Endothelial cell of umbilical vein (primary cell): Measurements from ENCODE around the gene LYPD1. TPM values are rescaled to one million over a fixed set of nuclear protein-coding genes. Genes with fewer than 3 reads are reported as not detected.

Experiments
- BruUV-seq: library from RNA; stranded (reverse); fragments of 400-500 nt; replicated peaks from 2 replicates; lab custom pipeline; 2021; lab: Mats Ljungman, UMichigan
- CTCF ChIA-PET: fragments of 300-600, 350-600 bp; sonication (Branson Sonifier 250); formaldehyde crosslinking; loops from one replicate; lab custom pipeline; 2021; ENCODE audit warnings: antibody characterized with exemption, inconsistent platforms; lab: Charles Lee
- POLR2A ChIA-PET: fragments of 300-600, 350-600 bp; sonication (Branson Sonifier 250); formaldehyde crosslinking; loops from one replicate; lab custom pipeline; 2021; ENCODE audit warnings: antibody characterized with exemption, inconsistent platforms; lab: Charles Lee
- DNase-seq: peaks from one replicate; pipeline ENCODE4 v3.0.0-alpha.2; 2011; ENCODE audit warnings: low read depth, low spot score
- FAIRE-seq: peaks from 2 replicates; lab custom pipeline; 2011; peaks lifted over from hg19 to GRCh38; lab: Jason Lieb, UNC
- H2AFZ ChIP-seq: 2 replicates; pipeline ENCODE4 v1.6.0; 2012; ENCODE audit warnings: low read depth, low read length, control low read depth, inconsistent platforms
- H3K27ac ChIP-seq: 2 replicates; pipeline ENCODE4 v1.5.1; 2011; ENCODE audit warnings: low read depth, mild to moderate bottlenecking, control low read depth, low read length, moderate library complexity; ENCODE audit not compliant: insufficient read depth
- H3K27me3 ChIP-seq, 2 experiments: 2 replicates each; pipeline versions ENCODE4 v1.6.0 to v1.6.1; 2011; ENCODE audit warnings: low read length in 2 of 2, mixed read lengths in 1 of 2; ENCODE audit not compliant: control insufficient read depth in 2 of 2, insufficient read depth in 2 of 2
- H3K36me3 ChIP-seq, 2 experiments: 2 replicates in 1 of 2; 3 replicates in 1 of 2; pipeline ENCODE4 v1.5.1; 2011; ENCODE audit warnings: low read length in 2 of 2, mild to moderate bottlenecking in 1 of 2, moderate library complexity in 1 of 2; ENCODE audit not compliant: control insufficient read depth in 2 of 2, insufficient read depth in 2 of 2; ENCODE audit errors: extremely low read depth in 1 of 2
- H3K4me1 ChIP-seq: 3 replicates; pipeline ENCODE4 v1.5.1; 2011; ENCODE audit warnings: mild to moderate bottlenecking, low read length; ENCODE audit not compliant: control insufficient read depth, insufficient read depth; ENCODE audit errors: extremely low read depth
- H3K4me2 ChIP-seq: 2 replicates; pipeline ENCODE4 v1.6.1; 2011; ENCODE audit warnings: low read length, control low read depth, mixed read lengths; ENCODE audit not compliant: insufficient read depth
- H3K4me3 ChIP-seq, 3 experiments: fragments of 200-600 bp in 1 of 3; sonication (generic), shearing (Covaris generic) in 1 of 3; replicated peaks in 1 of 3; 2 replicates each; pipeline ENCODE4 v1.5.1; 2011 to 2016; ENCODE audit warnings: control low read depth in 3 of 3, low read length in 3 of 3, mild to moderate bottlenecking in 2 of 3, inconsistent platforms in 1 of 3, low read depth in 1 of 3, moderate library complexity in 1 of 3; ENCODE audit not compliant: insufficient read depth in 1 of 3
- H3K79me2 ChIP-seq: 2 replicates; pipeline ENCODE4 v1.6.0; 2012; ENCODE audit warnings: low read length, inconsistent platforms; ENCODE audit not compliant: control insufficient read depth, insufficient read depth
- H3K9ac ChIP-seq: replicated peaks from 2 replicates; pipeline ENCODE3; 2011; ENCODE audit warnings: low read length, control low read depth; ENCODE audit not compliant: insufficient read depth; ENCODE audit errors: extremely low read depth
- H3K9me1 ChIP-seq: replicated peaks from 3 replicates; pipeline ENCODE4 v1.6.0; 2011; ENCODE audit warnings: mild to moderate bottlenecking, low read length; ENCODE audit not compliant: control insufficient read depth, insufficient read depth; ENCODE audit errors: extremely low read depth
- H3K9me3 ChIP-seq: replicated peaks from 2 replicates; pipeline ENCODE4 v1.5.1; 2012; ENCODE audit warnings: low read length, inconsistent platforms; ENCODE audit not compliant: control insufficient read depth, insufficient read depth
- H4K20me1 ChIP-seq: replicated peaks from 2 replicates; pipeline ENCODE3; 2011; ENCODE audit warnings: mild to moderate bottlenecking, low read length; ENCODE audit not compliant: control insufficient read depth, insufficient read depth; ENCODE audit errors: extremely low read depth
- FOS ChIP-seq: IDR thresholded peaks from 2 replicates; pipeline ENCODE4 v1.6.1; 2011; ENCODE audit warnings: mild to moderate bottlenecking, low read length, moderate library complexity, borderline replicate concordance; ENCODE audit not compliant: insufficient read depth
- GATA2 ChIP-seq: IDR thresholded peaks from 2 replicates; pipeline ENCODE4 v1.7.0; 2011; ENCODE audit warnings: low read depth, mild to moderate bottlenecking, moderate library complexity, mixed read lengths, low read length; ENCODE audit not compliant: insufficient read length, insufficient read depth
- MAX ChIP-seq: IDR thresholded peaks from 2 replicates; pipeline ENCODE4 v1.6.1; 2011; ENCODE audit not compliant: insufficient read depth, insufficient read length
- MYC ChIP-seq: IDR thresholded peaks from one replicate; pipeline ENCODE4 v1.6.1; 2011; ENCODE audit warnings: mild to moderate bottlenecking, low read depth, low read length
- POLR2AphosphoS5 ChIP-seq: IDR thresholded peaks from 2 replicates; pipeline ENCODE4 v1.6.1; 2012; ENCODE audit warnings: low read depth, mild to moderate bottlenecking, control low read depth, low read length, moderate library complexity; ENCODE audit not compliant: insufficient read depth
- dilution Hi-C: fragments of 300-500 bp; cut with MboI; formaldehyde crosslinking; loops from one replicate; pipeline ENCODE4 v1.15.0; 2019; ENCODE audit warnings: low sequenced_read_pairs; ENCODE audit not compliant: extremely low pct_ligation_motif_present
- intact Hi-C: fragments of 100-400 bp; cut with micrococcal nuclease; formaldehyde crosslinking; loops from one replicate; pipeline ENCODE4 v1.10.0; 2022
- polyA plus RNA-seq, 4 experiments: library from polyadenylated mRNA; depleted of rRNA in 3 of 4; stranded (reverse) in 3 of 4; unstranded in 1 of 4; fragments of >200 nt; gene quantifications; 2 replicates each; pipeline versions ENCODE4 v1.2.1 to v1.2.3, GENCODE V29; 2011 to 2012; ENCODE audit warnings: missing spikeins in 1 of 4
- total RNA-seq: library from RNA; stranded (reverse); gene quantifications from 2 replicates; pipeline ENCODE4 v1.2.3, GENCODE V29; 2021

The LYPD1 gene
- total and polyA plus RNA-seq, 2 donors (not counting 3 experiments of a cell fraction or from before 2014, with no cell fraction given) = 76.6 to 105 TPM

- Histone ChIP-seq H3K4me2 (no peak overlapping the region), H3K27me3 (no peaks in the 10 kb centered on the region), H3K27ac (no peak overlapping the region), H3K9me1 (no peaks in the 10 kb centered on the region), H3K4me1 (peaks cover 17% of the 10 kb centered on the region), H3K9me3 (no peaks in the 10 kb centered on the region), H2AFZ (no peak overlapping the region), H3K79me2 (peaks cover 11% of the 10 kb centered on the region), H3K4me3 (no peak overlapping the region), H3K9ac (no peak overlapping the region), H3K36me3 (peaks cover 0 to 9% of the 10 kb centered on the region in 2 experiments), H4K20me1 (no peaks in the 10 kb centered on the region)
- FAIRE-seq = no peak
- intact Hi-C loops = no loop called here
- no TSS peak for BruUV-seq
- ChIA-PET CTCF (no interaction called here), POLR2A (no interaction called here)
- dilution Hi-C loops = no loop called here
- TF ChIP-seq MAX (no peak), FOS (no peak), POLR2AphosphoS5 (no peak)
- DNase-seq = no peak
Observed at GRCh38 chr2:132665401-132666140, 4.4 kb downstream of the LYPD1 start.

GRCh38 chr2:132664096-132664495 is 5.9 kb downstream of the LYPD1 start:
- ChIA-PET CTCF (interaction anchor here (1.4 kb wide), 1 partner anchor 12 kb away, joined by 5 read pairs; no protein-coding TSS in a partner anchor), POLR2A (no interaction called here)
- intact Hi-C loops = no loop called here
- H3K9me1 ChIP-seq = no peaks in the 10 kb centered on the region
- peaks cover 2% of the 10 kb centered on the region for H3K79me2 ChIP-seq
- no peak overlapping the region for H3K27ac ChIP-seq
- TF ChIP-seq MYC = no peak
- TF ChIP-seq GATA2 = no peak
- TF ChIP-seq MAX = no peak
- no peak overlapping the region for H3K9ac ChIP-seq
- no peaks in the 10 kb centered on the region for H4K20me1 ChIP-seq
- no peak overlapping the region for H3K4me2 ChIP-seq
- H3K27me3 ChIP-seq = no peaks in the 10 kb centered on the region
- no peak overlapping the region for H3K4me3 ChIP-seq
- BruUV-seq = no TSS peak
- peaks cover 17% of the 10 kb centered on the region for H3K4me1 ChIP-seq
- DNase-seq (no peak), FAIRE-seq (no peak)
- H3K36me3 ChIP-seq = peaks cover 0 to 9% of the 10 kb centered on the region in 2 experiments
- H3K9me3 ChIP-seq = no peaks in the 10 kb centered on the region
- dilution Hi-C loops = no loop called here
- no peak overlapping the region for H2AFZ ChIP-seq
